Measurements from ENCODE around the gene BBS7. TPM values are rescaled to one million over a fixed set of nuclear protein-coding genes. Genes with fewer than 3 reads are reported as not detected.

BBS7 gene
- polyA plus RNA-seq, 2 of the 4 experiments (the other 2 are of a cell fraction): 12.6 to 17.7 TPM

GRCh38 chr4:121842862-121843261 lies 27.4 kb downstream of the BBS7 start:
- H3K9me3 ChIP-seq: no peaks in the 10 kb centered on the region
- TF ChIP-seq KDM5A (IDR thresholded peaks at IDR 0.05): no peak
- no peak for TF ChIP-seq HOXA7 (CRISPR knock-in tag; IDR thresholded peaks at IDR 0.05)
- no peak for TF ChIP-seq CTCF (IDR thresholded peaks at IDR 0.05)
- H3K4me3 ChIP-seq: no peak overlapping the region
- no peak overlapping the region for H3K4me2 ChIP-seq
- CTCF ChIA-PET: no interaction called here
- POLR2A ChIA-PET: no interaction called here
- ATAC-seq (no peak), DNase-seq (ENCODE audit: low read depth in 1 of 2, low spot score in 1 of 2) (no peak), FAIRE-seq (no peak)
- H3K27ac ChIP-seq: no peak overlapping the region
- no peaks in the 10 kb centered on the region for H3K4me1 ChIP-seq
- WGBS (ENCODE audit: missing lambda C conversion rate): 85% methylated on average over 4 of the region's 4 CpGs

- ChIA-PET CTCF (no interaction called here), POLR2A (no interaction called here)
- no peak overlapping the region for H3K4me2 ChIP-seq
- no peaks in the 10 kb centered on the region for H3K9me3 ChIP-seq
- DNase-seq (ENCODE audit: low read depth in 1 of 2, low spot score in 1 of 2) (no peak), ATAC-seq (no peak), FAIRE-seq (no peak)
- no peak overlapping the region for H3K4me3 ChIP-seq
- no peak overlapping the region for H3K27ac ChIP-seq
- H3K4me1 ChIP-seq: no peaks in the 10 kb centered on the region
- TF ChIP-seq ZNF302 (CRISPR knock-in tag; IDR thresholded peaks at IDR 0.05) (no peak), BHLHE40 (IDR thresholded peaks at IDR 0.05; ENCODE audit: low read depth, low read length) (no peak), ATOH8 (CRISPR knock-in tag; IDR thresholded peaks at IDR 0.05; ENCODE audit: low read depth) (no peak), RNF2 (IDR thresholded peaks at IDR 0.05; ENCODE audit: borderline replicate concordance, low read depth) (no peak), NPAS2 (CRISPR knock-in tag; IDR thresholded peaks at IDR 0.05; ENCODE audit: borderline replicate concordance) (no peak), SMC3 (IDR thresholded peaks at IDR 0.05) (no peak), TFCP2L1 (CRISPR knock-in tag; IDR thresholded peaks at IDR 0.05) (no peak), ZFP36 (IDR thresholded peaks at IDR 0.05; ENCODE audit: borderline replicate concordance, partially characterized antibody) (no peak), HOXB5 (CRISPR knock-in tag; IDR thresholded peaks at IDR 0.05) (no peak), CBX8 (IDR thresholded peaks at IDR 0.05) (no peak), ESRRA (IDR thresholded peaks at IDR 0.05; ENCODE audit: borderline replicate concordance, low read length) (no peak), KDM1A (IDR thresholded peaks at IDR 0.05; ENCODE audit: low read depth) (no peak), NR3C1 (IDR thresholded peaks at IDR 0.05) (no peak), ZC3H11A (IDR thresholded peaks at IDR 0.05) (no peak), HDAC2 (IDR thresholded peaks at IDR 0.05) (no peak), FOXS1 (CRISPR knock-in tag; IDR thresholded peaks at IDR 0.05) (no peak)
These were observed 32.1 kb downstream of the BBS7 start for GRCh38 chr4:121838136-121838535.

GRCh38 chr4:121829511-121829910 lies 40.8 kb downstream of the BBS7 start:
- H3K9me3 ChIP-seq: no peaks in the 10 kb centered on the region
- 85% methylated on average over 5 of the region's 5 CpGs for WGBS (ENCODE audit: missing lambda C conversion rate)

More at GRCh38 chr4:121829511-121829910, 40.8 kb downstream of the BBS7 start:
- H3K27ac ChIP-seq: no peak overlapping the region
- no peak overlapping the region for H3K4me2 ChIP-seq
- POLR2A ChIA-PET: no interaction called here
- ATAC-seq (no peak), DNase-seq (ENCODE audit: low read depth in 1 of 2, low spot score in 1 of 2) (no peak), FAIRE-seq (no peak)
- H3K4me3 ChIP-seq: no peak overlapping the region
- H3K4me1 ChIP-seq: peaks cover 11% of the 10 kb centered on the region; the same call in 1 of the 3 replicates
- CTCF ChIA-PET: no interaction called here
- TF ChIP-seq JUNB (IDR thresholded peaks at IDR 0.05) (no peak), RARB (CRISPR knock-in tag; IDR thresholded peaks at IDR 0.05) (no peak), NFE2L2 (conservative IDR thresholded peaks at IDR 0.05; ENCODE audit: low read length) (no peak), HMGXB4 (CRISPR knock-in tag; IDR thresholded peaks at IDR 0.05; ENCODE audit: borderline replicate concordance) (no peak), CHD2 (IDR thresholded peaks at IDR 0.05; ENCODE audit: low read length, partially characterized antibody) (no peak), PBX3 (IDR thresholded peaks at IDR 0.05) (no peak), POLR2A (IDR thresholded peaks at IDR 0.05; ENCODE audit: low read length) (no peak), ATOH8 (CRISPR knock-in tag; IDR thresholded peaks at IDR 0.05; ENCODE audit: low read depth) (no peak), SMC3 (IDR thresholded peaks at IDR 0.05) (no peak), PHF8 (IDR thresholded peaks at IDR 0.05; ENCODE audit: borderline replicate concordance, low read depth) (no peak), JUN (IDR thresholded peaks at IDR 0.05) (no peak), POLR2AphosphoS2 (conservative IDR thresholded peaks at IDR 0.05; ENCODE audit: low read length) (no peak), FOSB (CRISPR knock-in tag; IDR thresholded peaks at IDR 0.05) (no peak), RAD21 (conservative IDR thresholded peaks at IDR 0.05 in 1 of 2, IDR thresholded peaks at IDR 0.05 in 1 of 2) (no peak), RFX5 (IDR thresholded peaks at IDR 0.05) (no peak)
